ENCODE results near the gene EIPR1.
"Not testable (repeated sequence)": the region's sequence is repeated elsewhere in the genome, so short reads cannot be mapped to it uniquely, and the experiment has no call there.

Gene EIPR1

DNA sequence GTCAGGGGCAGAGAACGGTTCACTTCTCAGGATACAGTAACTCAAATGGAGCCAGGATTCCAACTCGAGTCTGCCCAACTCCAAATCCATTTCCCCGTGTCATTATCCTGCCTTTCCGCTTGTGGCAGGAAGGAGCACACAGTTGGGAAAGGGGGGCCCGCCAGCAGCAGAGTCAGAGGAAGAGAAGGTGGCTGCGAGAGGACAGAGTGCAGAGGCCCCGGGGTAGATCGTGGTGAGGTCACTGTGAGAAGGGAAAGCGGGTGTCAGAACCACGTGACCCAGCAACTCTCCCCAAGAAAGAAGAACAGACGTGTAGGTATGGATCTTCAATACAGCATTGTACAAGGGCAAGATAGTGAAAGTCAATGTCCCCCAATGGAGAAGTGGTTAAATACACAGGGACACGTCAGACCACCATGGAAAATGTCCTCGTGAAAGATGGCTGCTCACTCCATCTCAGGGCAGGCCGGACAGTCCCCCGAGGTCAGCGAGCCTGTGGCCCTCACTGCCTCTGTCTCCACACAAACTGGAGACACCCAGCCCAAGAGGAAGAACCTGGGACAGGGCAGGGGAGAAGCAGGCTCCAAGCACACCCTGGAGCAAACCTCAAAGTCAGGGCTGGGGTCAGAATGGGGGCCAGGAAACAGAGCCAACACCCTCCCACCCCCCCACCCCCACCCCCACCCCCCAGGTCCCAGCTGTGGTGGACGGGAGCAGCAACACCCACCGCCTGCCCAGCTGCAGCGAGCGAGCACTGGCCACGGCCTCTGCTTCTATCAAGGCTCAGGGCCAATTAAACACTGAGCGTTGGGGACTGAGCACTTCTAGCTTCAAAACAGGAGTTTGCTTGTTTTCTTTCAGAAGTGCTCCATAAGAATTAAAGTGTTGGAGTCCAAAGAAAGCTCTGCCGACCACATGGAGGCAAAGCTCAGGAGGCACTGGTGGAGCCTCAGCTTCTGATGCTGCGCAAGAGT is 92.7 kb downstream of the EIPR1 start:
- no peak for DNase-seq (ENCODE audit: low spot score in 2 of 2)
- no peaks in the 10 kb centered on the region for H3K36me3 ChIP-seq (replicated peaks)
- peaks cover 4% of the 10 kb centered on the region; the same call in 1 of the 2 replicates for H3K4me1 ChIP-seq
- no peak overlapping the region for H3K4me3 ChIP-seq
- H3K9me3 ChIP-seq, result no peaks in the 10 kb centered on the region
- no peaks in the 10 kb centered on the region for H3K27me3 ChIP-seq (ENCODE audit: low read depth)
- in situ Hi-C loops (cut with MboI; ENCODE audit: low sequenced_read_pairs), result no loop called here

DNA sequence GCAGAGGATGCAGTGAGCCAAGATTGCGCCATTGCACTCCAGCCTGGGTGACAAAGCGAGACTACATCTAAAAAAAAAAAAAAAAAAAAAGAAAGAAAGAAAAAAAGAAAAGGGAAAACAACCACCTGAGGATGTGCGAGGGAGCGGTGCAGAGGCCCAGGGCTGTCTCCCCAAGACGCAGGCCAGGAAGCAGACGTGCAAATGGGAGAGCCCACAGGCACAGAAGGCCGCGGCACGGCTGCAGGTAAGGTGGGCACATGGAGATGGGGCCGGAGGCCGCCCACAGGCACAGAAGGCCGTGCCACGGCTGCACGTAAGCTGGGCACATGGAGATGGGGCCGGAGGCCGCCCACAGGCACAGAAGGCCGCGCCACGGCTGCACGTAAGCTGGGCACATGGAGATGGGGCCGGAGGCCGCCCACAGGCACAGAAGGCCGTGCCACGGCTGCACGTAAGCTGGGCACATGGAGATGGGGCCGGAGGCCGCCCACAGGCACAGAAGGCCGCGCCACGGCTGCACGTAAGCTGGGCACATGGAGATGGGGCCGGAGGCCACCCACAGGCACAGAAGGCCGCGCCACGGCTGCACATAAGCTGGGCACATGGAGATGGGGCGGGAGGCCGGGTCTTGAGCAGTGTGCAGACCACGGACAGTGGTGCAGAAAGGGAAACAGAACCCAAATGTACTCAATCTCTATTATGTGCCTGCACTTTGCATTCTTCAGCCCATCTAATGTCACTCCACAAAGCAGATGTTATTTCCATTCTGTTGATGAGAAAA is 93.6 kb downstream of the EIPR1 start:
- DNase-seq (ENCODE audit: low spot score in 2 of 2); H3K36me3 ChIP-seq (replicated peaks); in situ Hi-C loops (cut with MboI; ENCODE audit: low sequenced_read_pairs); H3K27me3 ChIP-seq (ENCODE audit: low read depth); H3K4me1 ChIP-seq; H3K4me3 ChIP-seq; H3K9me3 ChIP-seq: not testable (repeated sequence)

GRCh38 chr2:3283206-3283605 is 94.4 kb downstream of the EIPR1 start:
- DNase-seq (ENCODE audit: low spot score in 2 of 2), result no peak
- H3K27me3 ChIP-seq (ENCODE audit: low read depth), result no peaks in the 10 kb centered on the region
- H3K36me3 ChIP-seq (replicated peaks), result no peaks in the 10 kb centered on the region
- in situ Hi-C loops (cut with MboI; ENCODE audit: low sequenced_read_pairs), result no loop called here
- no peak overlapping the region for H3K4me3 ChIP-seq
- H3K4me1 ChIP-seq, result peaks cover 4% of the 10 kb centered on the region; the same call in 1 of the 2 replicates
- H3K9me3 ChIP-seq, result no peaks in the 10 kb centered on the region

GRCh38 chr2:3282056-3282998 is 95.3 kb downstream of the EIPR1 start:
- Histone ChIP-seq H3K36me3 (replicated peaks) (no peaks in the 10 kb centered on the region), H3K4me3 (no peak overlapping the region), H3K4me1 (peaks cover 4% of the 10 kb centered on the region; the same call in 1 of the 2 replicates), H3K27me3 (ENCODE audit: low read depth) (no peaks in the 10 kb centered on the region), H3K9me3 (no peaks in the 10 kb centered on the region)
- DNase-seq (ENCODE audit: low spot score in 2 of 2), result no peak
- in situ Hi-C loops (cut with MboI; ENCODE audit: low sequenced_read_pairs), result no loop called here

- H3K9me3 ChIP-seq, result no peaks in the 10 kb centered on the region
- no peaks in the 10 kb centered on the region for H3K36me3 ChIP-seq (replicated peaks)
- H3K27me3 ChIP-seq (ENCODE audit: low read depth), result no peaks in the 10 kb centered on the region
- in situ Hi-C loops (cut with MboI; ENCODE audit: low sequenced_read_pairs), result no loop called here
- DNase-seq (ENCODE audit: low spot score in 2 of 2), result no peak
- H3K4me3 ChIP-seq, result no peak overlapping the region
- H3K4me1 ChIP-seq, result no peaks in the 10 kb centered on the region; the same call in 1 of the 2 replicates
Measured at GRCh38 chr2:3280683-3281520, 96.7 kb downstream of the EIPR1 start.

GRCh38 chr2:3280197-3280596 is 97.4 kb downstream of the EIPR1 start:
- no peak for DNase-seq (ENCODE audit: low spot score in 2 of 2)
- H3K4me1 ChIP-seq, result no peaks in the 10 kb centered on the region
- in situ Hi-C loops (cut with MboI; ENCODE audit: low sequenced_read_pairs), result no loop called here

DNA sequence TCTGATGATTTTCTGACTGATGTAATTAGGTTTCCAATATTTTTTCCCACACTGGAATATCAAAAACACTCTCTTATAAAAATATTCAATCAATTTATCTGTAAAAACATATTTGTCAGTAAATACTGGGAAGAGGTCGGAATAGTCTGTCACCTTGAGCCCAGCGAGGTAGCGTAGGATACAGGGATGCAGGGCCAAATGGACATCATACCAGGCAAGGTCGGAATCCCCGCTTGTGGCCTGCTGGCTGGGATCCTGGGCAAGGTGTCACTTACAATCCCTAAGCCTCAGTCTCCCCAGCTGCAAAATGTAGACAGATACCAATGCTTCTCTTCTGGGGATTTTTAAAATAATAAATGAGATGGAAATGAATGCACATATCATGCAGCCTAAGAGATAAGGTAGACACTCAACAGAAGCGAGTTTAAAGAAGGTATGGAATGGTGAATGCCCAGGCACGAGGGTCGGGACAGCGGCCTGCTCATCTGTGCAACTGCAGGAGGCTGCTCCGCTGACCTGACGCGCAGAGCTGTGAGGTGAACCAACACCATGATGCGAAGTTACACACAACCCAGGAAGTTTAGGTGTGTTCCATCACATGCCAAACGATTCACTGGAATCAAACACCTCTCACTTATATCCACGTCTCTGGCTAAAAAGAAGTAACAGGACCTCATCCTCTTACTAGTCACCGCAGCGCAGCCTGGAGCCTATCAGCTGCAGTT is 98.2 kb downstream of the EIPR1 start:
- H3K4me3 ChIP-seq, result no peak overlapping the region
- H3K36me3 ChIP-seq (replicated peaks), result no peaks in the 10 kb centered on the region
- no peaks in the 10 kb centered on the region for H3K27me3 ChIP-seq (ENCODE audit: low read depth)
- H3K4me1 ChIP-seq, result no peaks in the 10 kb centered on the region
- DNase-seq (ENCODE audit: low spot score in 2 of 2), result no peak
- in situ Hi-C loops (cut with MboI; ENCODE audit: low sequenced_read_pairs), result no loop called here
- H3K9me3 ChIP-seq, result peaks cover 3% of the 10 kb centered on the region; the same call in 1 of the 2 replicates

More at GRCh38 chr2:3280197-3280596, 97.4 kb downstream of the EIPR1 start:
- Histone ChIP-seq H3K36me3 (replicated peaks) (no peaks in the 10 kb centered on the region), H3K9me3 (peaks cover 3% of the 10 kb centered on the region; the same call in 1 of the 2 replicates), H3K27me3 (ENCODE audit: low read depth) (no peaks in the 10 kb centered on the region), H3K4me3 (no peak overlapping the region)

DNA sequence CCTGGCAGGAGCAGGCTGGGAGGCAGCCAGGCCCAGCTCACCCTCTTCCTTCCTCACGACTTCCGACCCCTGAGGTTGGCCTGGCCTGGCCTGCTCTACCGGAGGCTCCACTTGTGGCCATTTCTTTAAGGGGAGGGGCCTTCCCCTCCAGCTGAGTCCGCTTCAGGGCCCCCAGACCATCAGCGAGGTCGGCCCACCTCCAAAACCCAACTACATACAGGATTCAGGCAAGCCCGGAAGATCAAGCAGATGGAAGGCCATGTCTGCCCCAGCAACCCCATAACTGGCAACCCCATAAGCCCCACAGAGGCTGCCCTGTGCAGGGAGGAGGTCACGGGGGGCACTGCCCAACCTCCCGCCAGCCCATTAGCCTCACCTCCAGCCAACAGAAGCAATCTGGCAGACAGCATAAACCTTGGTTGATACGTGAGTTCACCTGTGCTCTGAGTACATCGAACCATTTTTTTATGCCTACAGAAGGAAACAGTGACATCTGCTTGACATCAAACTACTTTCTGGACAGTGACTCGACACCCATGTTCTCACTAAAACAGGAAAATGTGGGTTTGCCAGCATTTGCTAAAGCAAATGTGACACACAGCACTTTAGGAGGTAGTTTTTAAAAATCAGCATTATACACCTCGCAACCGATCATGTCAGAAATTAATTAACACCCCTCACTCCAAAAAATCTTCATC is 98.9 kb downstream of the EIPR1 start:
- Histone ChIP-seq H3K4me1 (no peaks in the 10 kb centered on the region), H3K27me3 (ENCODE audit: low read depth) (no peaks in the 10 kb centered on the region), H3K4me3 (no peak overlapping the region), H3K9me3 (peaks cover 3% of the 10 kb centered on the region; the same call in 1 of the 2 replicates), H3K36me3 (replicated peaks) (no peaks in the 10 kb centered on the region)
- no peak for DNase-seq (ENCODE audit: low spot score in 2 of 2)
- in situ Hi-C loops (cut with MboI; ENCODE audit: low sequenced_read_pairs), result no loop called here

- no peak for DNase-seq (ENCODE audit: low spot score in 2 of 2)
- peaks cover 3% of the 10 kb centered on the region; the same call in 1 of the 2 replicates for H3K9me3 ChIP-seq
- no peaks in the 10 kb centered on the region for H3K4me1 ChIP-seq
- no peaks in the 10 kb centered on the region for H3K36me3 ChIP-seq (replicated peaks)
- no peak overlapping the region for H3K4me3 ChIP-seq
- H3K27me3 ChIP-seq (ENCODE audit: low read depth), result no peaks in the 10 kb centered on the region
- in situ Hi-C loops (cut with MboI; ENCODE audit: low sequenced_read_pairs), result no loop called here
Measured at GRCh38 chr2:3277748-3278520, 99.7 kb downstream of the EIPR1 start.

DNA sequence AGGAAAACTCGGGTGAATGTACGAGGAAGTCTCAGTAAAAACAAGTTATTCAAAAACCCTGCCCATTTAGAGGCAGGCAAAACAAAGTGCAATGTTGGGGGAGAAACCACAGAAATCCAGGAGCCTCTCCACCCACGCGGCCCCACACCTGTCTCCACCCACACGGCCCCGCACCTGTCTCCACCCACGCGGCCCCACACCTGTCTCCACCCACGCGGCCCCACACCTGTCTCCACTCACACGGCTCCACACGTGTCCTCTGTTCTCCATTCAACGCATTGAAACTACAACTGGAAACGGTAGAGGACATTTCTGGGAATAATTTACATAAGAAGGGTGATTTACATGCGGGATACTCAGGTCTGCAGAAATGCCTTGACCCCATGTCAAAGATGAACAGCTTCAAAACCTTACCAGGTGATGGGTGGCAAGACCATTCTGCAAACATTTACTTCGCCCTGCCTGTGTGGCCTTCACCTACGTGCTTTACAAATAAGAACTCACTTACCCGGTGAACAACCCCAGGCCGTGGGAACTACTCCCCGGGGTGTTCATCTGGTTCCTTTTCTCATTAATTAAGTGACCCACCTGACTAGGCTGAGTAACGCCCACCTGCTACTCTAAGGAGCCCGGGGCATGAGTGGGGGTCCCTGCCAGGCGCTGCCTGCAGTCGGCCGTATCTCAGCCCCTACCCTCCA is 100.4 kb downstream of the EIPR1 start:
- Histone ChIP-seq H3K4me1 (no peaks in the 10 kb centered on the region), H3K9me3 (peaks cover 3% of the 10 kb centered on the region; the same call in 1 of the 2 replicates), H3K27me3 (ENCODE audit: low read depth) (no peaks in the 10 kb centered on the region), H3K4me3 (no peak overlapping the region), H3K36me3 (replicated peaks) (no peaks in the 10 kb centered on the region)
- no peak for DNase-seq (ENCODE audit: low spot score in 2 of 2)
- in situ Hi-C loops (cut with MboI; ENCODE audit: low sequenced_read_pairs), result no loop called here
